HCT116 (cell line): ENCODE measurements around the gene ZDHHC14. TPM values are rescaled to one million over a fixed set of nuclear protein-coding genes. Genes with fewer than 3 reads are reported as not detected.

Source experiments
- ATAC-seq: fragments of 200-7000 bp; cut with Tn5 transposase; 2 replicates; pipeline ENCODE4 v1.9.1; 2020; ENCODE audit warnings: mild to moderate bottlenecking, moderate library complexity
- BruUV-seq: library from RNA; stranded (reverse); fragments of 400-500 nt; replicated peaks from 2 replicates; lab custom pipeline; 2021; lab: Mats Ljungman, UMichigan
- CTCF ChIA-PET: fragments of 300-600 bp; sonication (Branson Sonifier 250); formaldehyde crosslinking; loops from one replicate; lab custom pipeline; 2021; ENCODE audit warnings: antibody characterized with exemption; lab: Charles Lee
- POLR2A ChIA-PET: fragments of 300-600, 350-600 bp; sonication (Branson Sonifier 250); formaldehyde crosslinking; loops from one replicate; lab custom pipeline; 2021; ENCODE audit warnings: antibody characterized with exemption; lab: Charles Lee
- RAD21 ChIA-PET, 2 experiments: fragments of 300-600 bp; sonication (Branson Sonifier 250); formaldehyde crosslinking; loops; one replicate each; lab custom pipeline; 2023; ENCODE audit warnings: low total read pairs in 2 of 2; ENCODE audit not compliant: uncharacterized antibody in 2 of 2, unreplicated experiment in 2 of 2, low non-redundant PET in 1 of 2; lab: Charles Lee
- DNase-seq: peaks from one replicate; pipeline ENCODE4 v3.0.0-alpha.2; 2010; ENCODE audit warnings: low read depth, low spot score
- H2AFZ ChIP-seq: fragments of 200-600 bp; shearing (Covaris generic), sonication (generic); 2 replicates; pipeline ENCODE4 v1.6.1; 2017; ENCODE audit warnings: low read depth, mixed run types, mixed read lengths, antibody characterized with exemption, low read length; ENCODE audit not compliant: poor library complexity, severe bottlenecking
- H3K27ac ChIP-seq: 2 replicates; pipeline ENCODE4 v1.5.1; 2012; ENCODE audit warnings: low read depth, low read length
- H3K27me3 ChIP-seq: fragments of 200-600 bp; sonication (generic); 2 replicates; pipeline ENCODE4 v1.6.1; 2016; ENCODE audit warnings: mixed run types, low read length, mixed read lengths; ENCODE audit not compliant: insufficient read depth
- H3K36me3 ChIP-seq, 2 experiments: fragments of 200-500 bp in 1 of 2; fragments of 200-600 bp in 1 of 2; sonication (Bioruptor generic) in 1 of 2; sonication (generic) in 1 of 2; 2 replicates each; pipeline versions ENCODE4 v1.5.1 to v1.6.1; 2014 to 2016; ENCODE audit warnings: low read length in 2 of 2, inconsistent platforms in 1 of 2, mixed read lengths in 1 of 2, mixed run types in 1 of 2; ENCODE audit not compliant: insufficient read depth in 2 of 2, control insufficient read depth in 1 of 2
- H3K4me1 ChIP-seq, 2 experiments: fragments of 200-600 bp in 1 of 2; sonication (generic) in 1 of 2; 2 replicates each; pipeline versions ENCODE4 v1.5.1 to v1.6.1; 2012 to 2017; ENCODE audit warnings: low read length in 2 of 2, inconsistent platforms in 1 of 2, mild to moderate bottlenecking in 1 of 2, mixed read lengths in 1 of 2, mixed run types in 1 of 2, moderate library complexity in 1 of 2; ENCODE audit not compliant: insufficient read depth in 2 of 2, control insufficient read depth in 1 of 2
- H3K4me2 ChIP-seq: fragments of 200-600 bp; sonication (generic); 2 replicates; pipeline ENCODE4 v1.6.1; 2017; ENCODE audit warnings: mixed run types, low read length, mixed read lengths
- H3K4me3 ChIP-seq, 2 experiments: fragments of 200-600 bp in 1 of 2; sonication (generic) in 1 of 2; replicated peaks in 1 of 2; 2 replicates each; pipeline ENCODE4 v1.5.1; 2011 to 2016; ENCODE audit warnings: low read length in 2 of 2, control low read depth in 1 of 2, low read depth in 1 of 2, mild to moderate bottlenecking in 1 of 2, mixed read lengths in 1 of 2, mixed run types in 1 of 2
- H3K79me2 ChIP-seq: fragments of 200-600 bp; sonication (generic); 2 replicates; pipeline ENCODE4 v1.6.1; 2017; ENCODE audit warnings: mild to moderate bottlenecking, mixed run types, low read length, moderate library complexity, mixed read lengths; ENCODE audit not compliant: insufficient read depth
- H3K9ac ChIP-seq: fragments of 200-600 bp; sonication (generic); 2 replicates; pipeline ENCODE4 v1.6.1; 2016; ENCODE audit warnings: low read length, mixed read lengths
- H3K9me2 ChIP-seq: fragments of 200-600 bp; sonication (generic), shearing (Covaris generic); 2 replicates; pipeline ENCODE4 v1.6.1; 2017; ENCODE audit warnings: mixed run types, mild to moderate bottlenecking, moderate library complexity; ENCODE audit not compliant: insufficient read depth
- H3K9me3 ChIP-seq, 2 experiments: fragments of 200-500 bp in 1 of 2; fragments of 200-600 bp in 1 of 2; sonication (Bioruptor generic) in 1 of 2; sonication (generic) in 1 of 2; 2 replicates each; pipeline ENCODE4 v1.6.1; 2014 to 2017; ENCODE audit warnings: low read length in 2 of 2, mixed read lengths in 2 of 2, inconsistent platforms in 1 of 2, low read depth in 1 of 2, mild to moderate bottlenecking in 1 of 2, mixed run types in 1 of 2, moderate library complexity in 1 of 2; ENCODE audit not compliant: control insufficient read depth in 1 of 2, insufficient read depth in 1 of 2
- H4K20me1 ChIP-seq: fragments of 200-600 bp; sonication (generic), shearing (Covaris generic); 2 replicates; pipeline ENCODE4 v1.6.1; 2017; ENCODE audit warnings: mixed run types, mild to moderate bottlenecking, moderate library complexity; ENCODE audit not compliant: insufficient read depth
- CTCF ChIP-seq, 3 experiments: fragments of 200-600 bp in 1 of 3; sonication (generic) in 1 of 3; IDR thresholded peaks in 2 of 3; conservative IDR thresholded peaks in 1 of 3; 2 replicates each; pipeline ENCODE4 v1.5.1; 2012 to 2017; ENCODE audit warnings: low read depth in 2 of 3, low read length in 2 of 3, antibody characterized with exemption in 1 of 3, borderline replicate concordance in 1 of 3, control low read depth in 1 of 3, mild to moderate bottlenecking in 1 of 3, mixed read lengths in 1 of 3, mixed run types in 1 of 3, moderate library complexity in 1 of 3; ENCODE audit not compliant: insufficient read depth in 1 of 3
- ELF1 ChIP-seq: IDR thresholded peaks from 2 replicates; pipeline ENCODE4 v1.6.1; 2012; ENCODE audit warnings: low read depth, borderline replicate concordance
- FOSL1 ChIP-seq: IDR thresholded peaks from 2 replicates; pipeline ENCODE4 v1.6.1; 2012; ENCODE audit warnings: low read depth
- JUND ChIP-seq: IDR thresholded peaks from 2 replicates; pipeline ENCODE4 v1.6.1; 2012
- MAX ChIP-seq: IDR thresholded peaks from 2 replicates; pipeline ENCODE4 v1.6.1; 2012
- POLR2AphosphoS5 ChIP-seq: IDR thresholded peaks from 2 replicates; pipeline ENCODE4 v1.6.1; 2011; ENCODE audit warnings: mild to moderate bottlenecking, low read depth, low read length, moderate library complexity
- SP1 ChIP-seq: IDR thresholded peaks from 2 replicates; pipeline ENCODE4 v1.6.1; 2012; ENCODE audit warnings: low read depth
- intact Hi-C: fragments of 100-400 bp; cut with micrococcal nuclease; formaldehyde crosslinking; loops from 2 replicates; pipeline ENCODE4 v1.10.0; 2022
- total RNA-seq: library from RNA; stranded (reverse); gene quantifications from one replicate; pipeline ENCODE4 v1.2.1, GENCODE V29; 2021; ENCODE audit not compliant: unreplicated experiment

ZDHHC14 gene
- total RNA-seq, 1 experiment from 2014 or later: 5.3 TPM

GRCh38 chr6:157689875-157690274 lies 308.9 kb downstream of the ZDHHC14 start:
- Histone ChIP-seq H3K36me3 (no peaks in the 10 kb centered on the region), H3K9me3 (no peaks in the 10 kb centered on the region), H3K4me3 (no peak overlapping the region), H3K27me3 (no peaks in the 10 kb centered on the region), H3K27ac (no peak overlapping the region), H2AFZ (no peak overlapping the region), H3K9me2 (no peaks in the 10 kb centered on the region), H3K79me2 (no peaks in the 10 kb centered on the region), H3K9ac (no peak overlapping the region), H4K20me1 (no peaks in the 10 kb centered on the region), H3K4me1 (peaks cover 0 to 11% of the 10 kb centered on the region in 2 experiments; a peak in 1 of 4 replicates), H3K4me2 (no peak overlapping the region)
- ChIA-PET CTCF (no interaction called here), POLR2A (no interaction called here), RAD21 (no interaction called here)
- intact Hi-C loops: no loop called here
- ATAC-seq (no peak), DNase-seq (no peak)
- TF ChIP-seq CTCF (IDR thresholded peaks at IDR 0.05 in 2 of 3, conservative IDR thresholded peaks at IDR 0.05 in 1 of 3; ENCODE audit: borderline replicate concordance in 1 of 3, insufficient read depth in 1 of 3, low read depth in 2 of 3, low read length in 2 of 3) (no peak), MAX (no peak), FOSL1 (no peak), SP1 (no peak), ELF1 (no peak), JUND (no peak), POLR2AphosphoS5 (no peak)
- BruUV-seq: no TSS peak
